Heart left ventricle (tissue), 13 donors: Measurements from ENCODE around the gene KCNK7.

Source experiments
- POLR2A ChIP-seq, 2 donors: fragments of 450-650 bp; IDR thresholded peaks; one replicate each; pipeline ENCODE4 v1.6.1; 2017; ENCODE audit warnings: antibody characterized with exemption in 2 of 2, mild to moderate bottlenecking in 2 of 2, moderate library complexity in 2 of 2
- TF ChIP-seq, protein P1 (sequence below), 12 donors: fragments of 200-600 bp; sonication (generic) in 4 of 12; IDR thresholded peaks; one replicate each; pipeline versions ENCODE4 v1.5.0 to v1.8.0; 2018 to 2022; ENCODE audit warnings: antibody characterized with exemption in 12 of 12, mild to moderate bottlenecking in 5 of 12
- donor health status: ischemic (EF 13 %, LVEDD 7.1; RV severe dilation, severe dysfunction).
- donor health status: DM: no; HTN: yes; CAD: no.
- donor health status: DM: no; HTN: no; CAD: no.
- donor health status: ischemic (EF 25% LVEDD 6.9; RV normal size, moderate dysfunction).
- donor health status: ischemic (EF 25% LVEDD 5.7; RV mildly dilated, moderate dysfunction).
- donor health status: ischemic (EF 35%, LVEDD 5.7; RV mildly dilated, moderate dysfunction).
- donor health status: nonischemic (EF 11% LVEDD 7.7; RV severe dilation, severe dysfunction).
- donor health status: DM: yes; HTN: yes; CAD: no.
- donor health status: PGD.
- donor health status: ischemic (EF 29% LVEDD 5.4; RV normal size, mild dysfunction).
- donor health status: nonischemic (EF 23%, LVEDD 6.1; RV moderate dilation, normal function).

DNA sequence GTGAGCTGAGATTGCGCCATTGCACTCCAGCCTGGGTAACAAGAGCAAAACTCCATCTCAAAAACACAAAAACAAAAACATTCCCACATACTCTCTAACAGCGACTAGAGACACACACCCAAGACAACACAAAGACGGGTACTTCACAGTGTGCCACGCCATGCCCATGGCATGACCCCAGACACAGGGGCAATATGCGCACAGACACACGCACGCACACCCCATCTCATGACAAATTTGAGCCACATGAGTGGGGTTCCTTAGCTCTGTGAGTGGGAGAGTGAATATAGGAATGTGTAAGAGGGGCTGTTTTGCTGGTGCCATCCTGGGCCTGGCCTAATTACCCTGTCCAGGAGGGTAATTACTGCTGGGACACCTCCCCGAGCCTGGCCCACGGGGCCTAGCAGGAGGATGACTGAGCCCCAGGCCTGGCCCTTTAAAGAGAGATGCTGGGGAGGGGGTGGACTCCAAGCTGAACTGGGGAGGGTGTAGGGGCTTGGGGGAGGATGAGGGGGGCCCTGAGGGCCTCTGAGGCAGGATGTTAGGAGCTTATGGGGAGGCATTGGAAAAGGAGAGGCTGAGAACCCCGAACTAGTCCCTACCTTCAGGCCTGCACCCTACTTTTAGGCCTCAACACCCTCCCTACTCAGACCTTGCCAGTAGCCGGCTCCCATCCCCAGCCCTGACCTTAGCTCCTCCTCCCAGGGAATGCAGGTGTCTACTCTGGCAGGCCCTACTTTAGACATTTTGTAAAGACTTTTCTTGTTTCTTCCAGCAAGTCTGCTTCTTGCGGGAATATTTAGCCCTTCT is 38.9 kb downstream of the KCNK7 start:
- TF ChIP-seq, protein P1, sequence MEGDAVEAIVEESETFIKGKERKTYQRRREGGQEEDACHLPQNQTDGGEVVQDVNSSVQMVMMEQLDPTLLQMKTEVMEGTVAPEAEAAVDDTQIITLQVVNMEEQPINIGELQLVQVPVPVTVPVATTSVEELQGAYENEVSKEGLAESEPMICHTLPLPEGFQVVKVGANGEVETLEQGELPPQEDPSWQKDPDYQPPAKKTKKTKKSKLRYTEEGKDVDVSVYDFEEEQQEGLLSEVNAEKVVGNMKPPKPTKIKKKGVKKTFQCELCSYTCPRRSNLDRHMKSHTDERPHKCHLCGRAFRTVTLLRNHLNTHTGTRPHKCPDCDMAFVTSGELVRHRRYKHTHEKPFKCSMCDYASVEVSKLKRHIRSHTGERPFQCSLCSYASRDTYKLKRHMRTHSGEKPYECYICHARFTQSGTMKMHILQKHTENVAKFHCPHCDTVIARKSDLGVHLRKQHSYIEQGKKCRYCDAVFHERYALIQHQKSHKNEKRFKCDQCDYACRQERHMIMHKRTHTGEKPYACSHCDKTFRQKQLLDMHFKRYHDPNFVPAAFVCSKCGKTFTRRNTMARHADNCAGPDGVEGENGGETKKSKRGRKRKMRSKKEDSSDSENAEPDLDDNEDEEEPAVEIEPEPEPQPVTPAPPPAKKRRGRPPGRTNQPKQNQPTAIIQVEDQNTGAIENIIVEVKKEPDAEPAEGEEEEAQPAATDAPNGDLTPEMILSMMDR (IDR thresholded peaks at IDR 0.05): no peak
- no peak for TF ChIP-seq POLR2A (IDR thresholded peaks at IDR 0.05)
